GM20431 (cell line): ENCODE measurements around the gene DOCK4.

Source experiments
- in situ Hi-C: fragments of 300-500 bp; cut with MseI, MboI; formaldehyde crosslinking; loops from one replicate; pipeline ENCODE4 v1.15.0; 2020; ENCODE audit warnings: low sequenced_read_pairs; ENCODE audit not compliant: unreplicated experiment

DOCK4 gene

GRCh38 chr7:112065758-112066157, 140.4 kb downstream of the DOCK4 start:
- in situ Hi-C loops, result no loop called here

- in situ Hi-C loops, result no loop called here
These were observed 141.4 kb downstream of the DOCK4 start for GRCh38 chr7:112064627-112065385.

GRCh38 chr7:112063974-112064373, 142.2 kb downstream of the DOCK4 start:
- in situ Hi-C loops, result no loop called here

GRCh38 chr7:112061051-112061450, 145.1 kb downstream of the DOCK4 start:
- in situ Hi-C loops, result no loop called here

GRCh38 chr7:112060625-112061024, 145.6 kb downstream of the DOCK4 start:
- in situ Hi-C loops, result no loop called here

GRCh38 chr7:112059675-112060074, 146.5 kb downstream of the DOCK4 start:
- in situ Hi-C loops, result no loop called here

- in situ Hi-C loops, result no loop called here
These were observed 147.5 kb downstream of the DOCK4 start for GRCh38 chr7:112058686-112059085.

GRCh38 chr7:112056409-112056808, 149.8 kb downstream of the DOCK4 start:
- in situ Hi-C loops, result no loop called here

- in situ Hi-C loops, result no loop called here
These were observed 152.5 kb downstream of the DOCK4 start for GRCh38 chr7:112053737-112054069.

- in situ Hi-C loops, result no loop called here
These were observed 153.0 kb downstream of the DOCK4 start for GRCh38 chr7:112052993-112053736.

- in situ Hi-C loops, result no loop called here
These were observed 153.7 kb downstream of the DOCK4 start for GRCh38 chr7:112052498-112052897.

GRCh38 chr7:112050250-112050881, 155.8 kb downstream of the DOCK4 start:
- in situ Hi-C loops, result no loop called here

- in situ Hi-C loops, result no loop called here
These were observed 156.5 kb downstream of the DOCK4 start for GRCh38 chr7:112049555-112050249.

- in situ Hi-C loops, result no loop called here
These were observed 158.8 kb downstream of the DOCK4 start for GRCh38 chr7:112047421-112047820.

GRCh38 chr7:112045222-112045621, 161.0 kb downstream of the DOCK4 start:
- in situ Hi-C loops, result no loop called here

GRCh38 chr7:112042631-112043030, 163.6 kb downstream of the DOCK4 start:
- in situ Hi-C loops, result no loop called here

GRCh38 chr7:112038353-112038752, 167.8 kb downstream of the DOCK4 start:
- in situ Hi-C loops, result no loop called here

GRCh38 chr7:112036071-112036470, 170.1 kb downstream of the DOCK4 start:
- in situ Hi-C loops, result no loop called here

- in situ Hi-C loops, result no loop called here
These were observed 174.5 kb downstream of the DOCK4 start for GRCh38 chr7:112031689-112032088.

GRCh38 chr7:112025556-112025955, 180.6 kb downstream of the DOCK4 start:
- in situ Hi-C loops, result no loop called here

GRCh38 chr7:112023786-112024185, 182.4 kb downstream of the DOCK4 start:
- in situ Hi-C loops, result no loop called here
